ENCODE measurements around the gene EXOSC2. TPM values are rescaled to one million over a fixed set of nuclear protein-coding genes. Genes with fewer than 3 reads are reported as not detected.

EXOSC2 gene
- total RNA-seq, 4 donors from 2014 or later = 11.8 to 32.8 (median 28.2) TPM

- WGBS, 2 donors = 65 to 79% methylated on average over 6 of the region's 6 CpGs
- Histone ChIP-seq H3K4me1 (peaks cover 7 to 13% (median 9%) of the 10 kb centered on the region in 3 donors), H3K27ac (no peak overlapping the region), H3K9me3 (no peaks in the 10 kb centered on the region), H3K27me3 (peaks cover 12 to 40% (median 18%) of the 10 kb centered on the region in 4 donors), H3K4me3 (no peak overlapping the region), H3K36me3 (no peaks in the 10 kb centered on the region)
- intact Hi-C loops (cut with DNase I) = no loop called here
- TF ChIP-seq POLR2A (IDR thresholded peaks at IDR 0.05) = no peak
- no peak for DNase-seq
Measured at GRCh38 chr9:130670644-130671043, 22.9 kb upstream of the EXOSC2 start.

- Histone ChIP-seq H3K9me3 (no peaks in the 10 kb centered on the region), H3K27me3 (peaks cover 0 to 21% (median 2%) of the 10 kb centered on the region in 4 donors), H3K4me3 (no peak overlapping the region), H3K4me1 (no peaks in the 10 kb centered on the region), H3K36me3 (no peaks in the 10 kb centered on the region), H3K27ac (no peak overlapping the region)
- DNase-seq = no peak
- intact Hi-C loops (cut with DNase I) = no loop called here
- TF ChIP-seq CTCF (IDR thresholded peaks at IDR 0.05) = no peak
- 92 to 93% methylated on average over 2 to 6 of the region's 8 CpGs for WGBS, 2 donors
Measured at GRCh38 chr9:130672466-130672865, 21.1 kb upstream of the EXOSC2 start.

GRCh38 chr9:130672933-130673615, 20.5 kb upstream of the EXOSC2 start:
- H3K27me3 ChIP-seq = peaks cover 0 to 18% (median 0%) of the 10 kb centered on the region in 4 donors
- no peak for DNase-seq
- H3K4me3 ChIP-seq = no peak overlapping the region
- TF ChIP-seq CTCF (IDR thresholded peaks at IDR 0.05) (no peak), POLR2A (IDR thresholded peaks at IDR 0.05) (no peak)
- no peak overlapping the region for H3K27ac ChIP-seq
- whole genome bisulfite sequencing, 2 donors = 77 to 86% methylated on average over 7 to 9 of the region's 12 CpGs
- no peaks in the 10 kb centered on the region for H3K4me1 ChIP-seq
- no peaks in the 10 kb centered on the region for H3K9me3 ChIP-seq
- no peaks in the 10 kb centered on the region for H3K36me3 ChIP-seq
- intact Hi-C loops (cut with DNase I) = no loop called here

GRCh38 chr9:130675396-130675795, 18.2 kb upstream of the EXOSC2 start:
- no peak overlapping the region for H3K27ac ChIP-seq
- WGBS, 2 donors = 50% methylated on average over 6 to 10 of the region's 13 CpGs
- no peak overlapping the region for H3K4me3 ChIP-seq
- TF ChIP-seq CTCF (IDR thresholded peaks at IDR 0.05) = no peak
- no peak for TF ChIP-seq POLR2A (IDR thresholded peaks at IDR 0.05)
- no peaks in the 10 kb centered on the region for H3K9me3 ChIP-seq
- intact Hi-C loops (cut with DNase I) = no loop called here
- H3K4me1 ChIP-seq = no peaks in the 10 kb centered on the region
- H3K27me3 ChIP-seq = peaks cover 0 to 23% (median 0%) of the 10 kb centered on the region in 4 donors
- no peaks in the 10 kb centered on the region for H3K36me3 ChIP-seq
- DNase-seq = no peak

GRCh38 chr9:130677252-130677651, 16.3 kb upstream of the EXOSC2 start:
- TF ChIP-seq CTCF (IDR thresholded peaks at IDR 0.05) (no peak), POLR2A (IDR thresholded peaks at IDR 0.05) (no peak)
- no peaks in the 10 kb centered on the region for H3K9me3 ChIP-seq
- intact Hi-C loops (cut with DNase I) = no loop called here
- peaks cover 11 to 15% (median 12%) of the 10 kb centered on the region in 3 donors for H3K4me1 ChIP-seq
- no peak overlapping the region for H3K4me3 ChIP-seq
- no peaks in the 10 kb centered on the region for H3K36me3 ChIP-seq
- DNase-seq = no peak
- H3K27ac ChIP-seq = no peak overlapping the region
- 68 to 89% methylated on average over 3 to 4 of the region's 7 CpGs for WGBS, 2 donors
- H3K27me3 ChIP-seq = peaks cover 0 to 39% (median 0%) of the 10 kb centered on the region in 4 donors
